Gastrocnemius medialis (tissue), 4 donors: ENCODE data around the gene ARHGEF10L.

Source experiments
- CTCF ChIP-seq, 5 experiments: fragments of 450-650 bp in 3 of 5; fragments of 200-600 bp in 2 of 5; sonication (generic) in 2 of 5; IDR thresholded peaks in 4 of 5; conservative IDR thresholded peaks in 1 of 5; 1 replicate in 4 of 5; 2 replicates in 1 of 5; pipeline ENCODE4 v1.5.1; 2016 to 2019; ENCODE audit warnings: antibody characterized with exemption in 5 of 5, mild to moderate bottlenecking in 3 of 5, moderate library complexity in 3 of 5
- POLR2A ChIP-seq, 2 donors: fragments of 450-650 bp; IDR thresholded peaks; one replicate each; pipeline ENCODE4 v1.6.1; 2017; ENCODE audit warnings: antibody characterized with exemption in 2 of 2, mild to moderate bottlenecking in 2 of 2, moderate library complexity in 2 of 2

DNA sequence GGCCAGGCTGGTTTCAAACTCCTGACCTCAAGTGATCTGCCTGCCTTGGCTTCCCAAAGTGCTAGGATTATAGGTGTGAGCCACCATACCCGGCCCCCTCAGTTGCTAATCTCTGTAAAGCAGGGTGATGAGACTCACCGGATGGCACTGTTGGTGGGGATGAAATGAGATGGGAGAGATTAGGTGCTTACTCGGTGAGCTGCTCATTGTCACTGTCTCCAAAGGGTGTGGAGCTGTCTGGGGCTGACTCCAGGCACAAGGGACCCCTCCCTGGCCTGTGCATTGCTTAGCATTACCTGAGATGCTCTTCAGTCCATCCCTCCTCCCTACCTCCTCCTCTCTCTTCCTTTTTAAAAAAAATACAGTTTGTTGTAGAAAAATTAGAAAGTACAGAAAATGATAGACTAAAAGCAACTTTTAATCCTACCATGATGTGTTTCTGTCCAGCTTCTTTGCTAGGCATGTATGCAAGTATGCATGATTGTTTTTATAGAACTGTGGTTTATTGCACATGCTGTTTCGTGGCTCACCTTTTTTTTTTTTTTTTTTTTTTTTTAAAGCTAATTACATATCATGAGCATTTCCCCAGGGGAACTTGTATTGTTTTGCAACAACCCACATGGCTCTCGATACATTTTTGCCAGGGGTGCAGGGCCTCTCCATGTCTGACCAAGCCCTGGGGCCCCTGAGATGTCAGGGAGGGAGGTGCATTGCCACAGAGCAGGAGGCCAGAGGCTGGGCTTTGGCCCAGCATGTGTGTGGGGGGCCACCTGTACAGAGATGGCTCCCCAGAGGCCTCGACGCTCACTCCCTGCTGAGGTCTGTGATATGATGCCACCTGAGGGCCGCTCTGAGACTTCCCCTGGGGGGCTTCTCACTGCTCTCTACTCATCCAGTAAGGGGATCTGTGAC, 55.4 kb downstream of the ARHGEF10L start:
- TF ChIP-seq CTCF (IDR thresholded peaks at IDR 0.05 in 4 of 5, conservative IDR thresholded peaks at IDR 0.05 in 1 of 5) (no peak), POLR2A (IDR thresholded peaks at IDR 0.05) (no peak)
